Heart left ventricle (tissue), 13 donors: ENCODE data around the gene CHRNA7.

Experiments
- POLR2A ChIP-seq, 2 donors: fragments of 450-650 bp; IDR thresholded peaks; one replicate each; pipeline ENCODE4 v1.6.1; 2017; ENCODE audit warnings: antibody characterized with exemption in 2 of 2, mild to moderate bottlenecking in 2 of 2, moderate library complexity in 2 of 2
- TF ChIP-seq, protein P1 (sequence below), 12 donors: fragments of 200-600 bp; sonication (generic) in 4 of 12; IDR thresholded peaks; one replicate each; pipeline versions ENCODE4 v1.5.0 to v1.8.0; 2018 to 2022; ENCODE audit warnings: antibody characterized with exemption in 12 of 12, mild to moderate bottlenecking in 5 of 12
- donor health status: ischemic (EF 13 %, LVEDD 7.1; RV severe dilation, severe dysfunction).
- donor health status: DM: no; HTN: yes; CAD: no.
- donor health status: DM: no; HTN: no; CAD: no.
- donor health status: ischemic (EF 25% LVEDD 6.9; RV normal size, moderate dysfunction).
- donor health status: ischemic (EF 25% LVEDD 5.7; RV mildly dilated, moderate dysfunction).
- donor health status: ischemic (EF 35%, LVEDD 5.7; RV mildly dilated, moderate dysfunction).
- donor health status: nonischemic (EF 11% LVEDD 7.7; RV severe dilation, severe dysfunction).
- donor health status: DM: yes; HTN: yes; CAD: no.
- donor health status: PGD.
- donor health status: ischemic (EF 29% LVEDD 5.4; RV normal size, mild dysfunction).
- donor health status: nonischemic (EF 23%, LVEDD 6.1; RV moderate dilation, normal function).

DNA sequence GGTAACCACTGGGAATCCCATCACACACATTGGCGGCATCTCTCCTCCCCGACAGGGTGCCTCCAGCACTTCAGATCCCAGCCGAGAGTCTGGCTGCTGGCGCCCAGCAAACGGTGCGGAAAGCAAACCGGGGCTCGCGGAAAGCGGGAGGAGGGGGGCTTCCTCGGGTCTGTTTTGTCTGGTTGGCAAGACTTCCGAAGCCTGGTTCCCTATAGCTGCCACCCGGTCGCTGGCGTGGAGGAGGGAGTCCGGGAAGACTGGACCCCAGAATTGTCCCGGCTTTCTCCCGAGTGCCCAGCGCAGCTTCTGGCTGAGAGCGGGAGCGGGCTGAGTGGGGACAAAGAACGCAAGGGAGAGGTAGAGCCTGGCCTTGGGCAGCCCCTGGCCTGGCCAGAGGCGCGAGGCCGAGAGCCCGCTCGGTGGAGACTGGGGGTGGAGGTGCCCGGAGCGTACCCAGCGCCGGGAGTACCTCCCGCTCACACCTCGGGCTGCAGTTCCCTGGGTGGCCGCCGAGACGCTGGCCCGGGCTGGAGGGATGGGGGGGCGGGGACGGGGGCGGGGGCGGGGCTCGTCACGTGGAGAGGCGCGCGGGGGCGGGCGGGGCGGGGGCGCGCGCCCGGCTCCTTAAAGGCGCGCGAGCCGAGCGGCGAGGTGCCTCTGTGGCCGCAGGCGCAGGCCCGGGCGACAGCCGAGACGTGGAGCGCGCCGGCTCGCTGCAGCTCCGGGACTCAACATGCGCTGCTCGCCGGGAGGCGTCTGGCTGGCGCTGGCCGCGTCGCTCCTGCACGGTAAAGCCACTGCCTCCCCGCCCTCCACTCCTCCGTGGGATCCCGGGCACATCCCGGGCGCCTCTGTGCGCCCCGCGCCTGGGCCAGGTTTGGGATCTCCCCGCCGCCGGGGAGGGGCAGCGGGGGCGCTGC, at the start of gene CHRNA7:
- TF ChIP-seq, protein P1, sequence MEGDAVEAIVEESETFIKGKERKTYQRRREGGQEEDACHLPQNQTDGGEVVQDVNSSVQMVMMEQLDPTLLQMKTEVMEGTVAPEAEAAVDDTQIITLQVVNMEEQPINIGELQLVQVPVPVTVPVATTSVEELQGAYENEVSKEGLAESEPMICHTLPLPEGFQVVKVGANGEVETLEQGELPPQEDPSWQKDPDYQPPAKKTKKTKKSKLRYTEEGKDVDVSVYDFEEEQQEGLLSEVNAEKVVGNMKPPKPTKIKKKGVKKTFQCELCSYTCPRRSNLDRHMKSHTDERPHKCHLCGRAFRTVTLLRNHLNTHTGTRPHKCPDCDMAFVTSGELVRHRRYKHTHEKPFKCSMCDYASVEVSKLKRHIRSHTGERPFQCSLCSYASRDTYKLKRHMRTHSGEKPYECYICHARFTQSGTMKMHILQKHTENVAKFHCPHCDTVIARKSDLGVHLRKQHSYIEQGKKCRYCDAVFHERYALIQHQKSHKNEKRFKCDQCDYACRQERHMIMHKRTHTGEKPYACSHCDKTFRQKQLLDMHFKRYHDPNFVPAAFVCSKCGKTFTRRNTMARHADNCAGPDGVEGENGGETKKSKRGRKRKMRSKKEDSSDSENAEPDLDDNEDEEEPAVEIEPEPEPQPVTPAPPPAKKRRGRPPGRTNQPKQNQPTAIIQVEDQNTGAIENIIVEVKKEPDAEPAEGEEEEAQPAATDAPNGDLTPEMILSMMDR (IDR thresholded peaks at IDR 0.05): peak in 7 of 12 donors; percentile 3 to 37 (median 22)
- TF ChIP-seq POLR2A (IDR thresholded peaks at IDR 0.05): no peak
